H1 (cell line): ENCODE data around the gene TEAD1. TPM values are rescaled to one million over a fixed set of nuclear protein-coding genes. Genes with fewer than 3 reads are reported as not detected.

ENCODE experiments used
- CTCF ChIA-PET: fragments of 300-600 bp; sonication (Branson Sonifier 250); formaldehyde crosslinking; loops from one replicate; lab custom pipeline; 2021; ENCODE audit not compliant: partially characterized antibody; lab: Charles Lee
- POLR2A ChIA-PET: fragments of 300-600 bp; sonication (Branson Sonifier 250); formaldehyde crosslinking; loops from one replicate; lab custom pipeline; 2021; ENCODE audit warnings: inconsistent platforms; ENCODE audit not compliant: partially characterized antibody; lab: Charles Lee
- DNase-seq, 2 experiments: peaks; one replicate each; pipeline versions ENCODE4 v3.0.0 to v3.0.0-alpha.2; 2010 to 2022; ENCODE audit warnings: low spot score in 2 of 2, low read depth in 1 of 2, mixed read lengths in 1 of 2
- FAIRE-seq: peaks from 2 replicates; lab custom pipeline; 2011; peaks lifted over from hg19 to GRCh38; lab: Jason Lieb, UNC
- H2AFZ ChIP-seq: 2 replicates; pipeline ENCODE4 v1.8.1; 2012; ENCODE audit warnings: low read length, inconsistent platforms
- H2AK5ac ChIP-seq: 2 replicates; pipeline ENCODE4 v1.6.1; 2013; ENCODE audit warnings: low read depth, low read length
- H2BK120ac ChIP-seq: replicated peaks from 2 replicates; pipeline ENCODE3; 2013; ENCODE audit warnings: low read depth, low read length, inconsistent platforms
- H2BK12ac ChIP-seq: 2 replicates; pipeline ENCODE4 v1.6.1; 2013; ENCODE audit warnings: low read depth, low read length
- H2BK15ac ChIP-seq: 2 replicates; pipeline ENCODE4 v1.6.1; 2013; ENCODE audit warnings: low read length
- H2BK20ac ChIP-seq: 2 replicates; pipeline ENCODE4 v1.6.1; 2013; ENCODE audit warnings: low read length
- H2BK5ac ChIP-seq: 2 replicates; pipeline ENCODE4 v1.6.1; 2013; ENCODE audit warnings: low read depth, low read length
- H3K14ac ChIP-seq: 2 replicates; pipeline ENCODE4 v1.6.1; 2013; ENCODE audit warnings: inconsistent platforms; ENCODE audit not compliant: insufficient read length
- H3K18ac ChIP-seq: 2 replicates; pipeline ENCODE4 v1.6.1; 2013; ENCODE audit warnings: low read length; ENCODE audit errors: extremely low read depth
- H3K23ac ChIP-seq: 2 replicates; pipeline ENCODE4 v1.6.1; 2013; ENCODE audit warnings: inconsistent platforms; ENCODE audit not compliant: insufficient read length
- H3K23me2 ChIP-seq: 2 replicates; pipeline ENCODE4 v1.6.1; 2013; ENCODE audit warnings: low read depth, low read length
- H3K27ac ChIP-seq: 2 replicates; pipeline ENCODE4 v1.6.1; 2011; ENCODE audit warnings: low read depth, low read length, inconsistent platforms
- H3K27me3 ChIP-seq, 4 experiments: replicated peaks in 1 of 4; 1 replicate in 1 of 4; 2 replicates in 3 of 4; pipeline versions ENCODE4 v1.6.1 to v1.8.1; 2011 to 2013; ENCODE audit warnings: low read length in 3 of 4, mild to moderate bottlenecking in 3 of 4, inconsistent platforms in 2 of 4, mixed read lengths in 2 of 4, moderate library complexity in 1 of 4; ENCODE audit not compliant: control insufficient read depth in 3 of 4, insufficient read depth in 3 of 4; ENCODE audit errors: extremely low read depth in 1 of 4
- H3K36me3 ChIP-seq, 4 experiments: 2 replicates each; pipeline versions ENCODE4 v1.6.1 to v1.8.1; 2011 to 2013; ENCODE audit warnings: mild to moderate bottlenecking in 4 of 4, low read length in 3 of 4, moderate library complexity in 2 of 4, control low read depth in 1 of 4, inconsistent platforms in 1 of 4; ENCODE audit not compliant: insufficient read depth in 4 of 4, control insufficient read depth in 2 of 4
- H3K4ac ChIP-seq: replicated peaks from 2 replicates; pipeline ENCODE3; 2013; ENCODE audit warnings: low read length, low read depth, mixed read lengths, inconsistent platforms; ENCODE audit not compliant: insufficient read length
- H3K4me1 ChIP-seq, 4 experiments: replicated peaks in 1 of 4; 1 replicate in 1 of 4; 2 replicates in 3 of 4; pipeline versions ENCODE4 v1.6.1 to v1.8.1; 2011 to 2013; ENCODE audit warnings: low read length in 3 of 4, inconsistent platforms in 2 of 4, mixed read lengths in 1 of 4; ENCODE audit not compliant: insufficient read depth in 4 of 4, control insufficient read depth in 3 of 4
- H3K4me2 ChIP-seq, 2 experiments: 2 replicates each; pipeline versions ENCODE4 v1.6.1 to v1.8.1; 2011 to 2013; ENCODE audit warnings: low read depth in 2 of 2, low read length in 2 of 2, control low read depth in 1 of 2, inconsistent platforms in 1 of 2, mild to moderate bottlenecking in 1 of 2; ENCODE audit not compliant: insufficient read depth in 1 of 2
- H3K4me3 ChIP-seq, 4 experiments: fragments of 200-600, 300-600 bp in 1 of 4; sonication (generic), shearing (Covaris generic), sonication (Bioruptor Twin) in 1 of 4; 2 replicates each; pipeline versions ENCODE4 v1.5.1 to v1.8.1; 2011 to 2016; ENCODE audit warnings: low read length in 4 of 4, low read depth in 3 of 4, control low read depth in 2 of 4, inconsistent platforms in 2 of 4, mild to moderate bottlenecking in 2 of 4, mixed read lengths in 1 of 4, moderate library complexity in 1 of 4; ENCODE audit not compliant: insufficient read depth in 2 of 4; ENCODE audit errors: extremely low read depth in 1 of 4
- H3K56ac ChIP-seq: replicated peaks from 2 replicates; pipeline ENCODE3; 2013; ENCODE audit warnings: low read depth, mild to moderate bottlenecking, mixed read lengths, low read length, inconsistent platforms; ENCODE audit not compliant: insufficient read length
- H3K79me1 ChIP-seq: 2 replicates; pipeline ENCODE4 v1.6.1; 2013; ENCODE audit warnings: low read depth, low read length, control low read depth
- H3K79me2 ChIP-seq, 2 experiments: 2 replicates each; pipeline versions ENCODE4 v1.6.1 to v1.8.1; 2012 to 2013; ENCODE audit warnings: low read length in 2 of 2, mild to moderate bottlenecking in 2 of 2, inconsistent platforms in 1 of 2; ENCODE audit not compliant: insufficient read depth in 2 of 2, control insufficient read depth in 1 of 2
- H3K9ac ChIP-seq, 4 experiments: replicated peaks in 1 of 4; 1 replicate in 1 of 4; 2 replicates in 3 of 4; pipeline versions ENCODE4 v1.6.1 to v1.8.1; 2011 to 2013; ENCODE audit warnings: low read depth in 3 of 4, low read length in 3 of 4, control low read depth in 2 of 4, mild to moderate bottlenecking in 2 of 4, moderate library complexity in 2 of 4, inconsistent platforms in 1 of 4; ENCODE audit errors: extremely low read depth in 1 of 4
- H3K9me3 ChIP-seq, 2 experiments: 2 replicates each; pipeline versions ENCODE4 v1.6.1 to v1.8.1; 2012 to 2013; ENCODE audit warnings: mild to moderate bottlenecking in 2 of 2, moderate library complexity in 2 of 2, control low read depth in 1 of 2, inconsistent platforms in 1 of 2, low read depth in 1 of 2, low read length in 1 of 2, mixed read lengths in 1 of 2; ENCODE audit not compliant: insufficient read depth in 2 of 2
- H4K20me1 ChIP-seq, 2 experiments: replicated peaks in 1 of 2; 2 replicates each; pipeline versions ENCODE3 to v1.8.1; 2011 to 2013; ENCODE audit warnings: inconsistent platforms in 2 of 2, low read length in 2 of 2, mild to moderate bottlenecking in 1 of 2; ENCODE audit not compliant: insufficient read depth in 2 of 2, control insufficient read depth in 1 of 2
- H4K5ac ChIP-seq: 2 replicates; pipeline ENCODE4 v1.6.1; 2013; ENCODE audit warnings: low read length, low read depth, mixed read lengths, inconsistent platforms; ENCODE audit not compliant: insufficient read length
- H4K8ac ChIP-seq: 2 replicates; pipeline ENCODE4 v1.8.0; 2013; ENCODE audit warnings: mild to moderate bottlenecking, moderate library complexity, low read length, inconsistent platforms; ENCODE audit not compliant: insufficient read depth; ENCODE audit errors: extremely low read depth
- H4K91ac ChIP-seq: replicated peaks from 2 replicates; pipeline ENCODE3; 2013; ENCODE audit warnings: low read length, mixed read lengths, inconsistent platforms; ENCODE audit not compliant: insufficient read length
- CBX8 ChIP-seq: fragments of 300-800, 300-1000 bp; sonication (generic); IDR thresholded peaks from 2 replicates; pipeline ENCODE4 v1.7.1; 2016; ENCODE audit warnings: low read depth, low read length, borderline replicate concordance
- WGBS, 2 experiments: shearing (Covaris generic) in 1 of 2; methylation state at CpG; one replicate each; pipeline versions ENCODE4 v1.1.6 to v1.1.7; 2013 to 2015; ENCODE audit warnings: low lambda C conversion rate in 2 of 2, mixed read lengths in 2 of 2, inconsistent platforms in 1 of 2, low coverage in 1 of 2, missing lambda C conversion rate in 1 of 2; ENCODE audit not compliant: insufficient replicate concordance in 2 of 2, insufficient coverage in 1 of 2, insufficient read length in 1 of 2; ENCODE audit errors: extremely low coverage in 1 of 2, missing lambda C conversion rate in 1 of 2; 5-methylcytosine and 5-hydroxymethylcytosine counted together
- polyA plus RNA-seq, 7 experiments: library from polyadenylated mRNA; depleted of rRNA in 3 of 7; stranded (reverse) in 5 of 7; unstranded in 2 of 7; fragments of >200 nt in 5 of 7; fragments of 200-250 nt in 2 of 7; gene quantifications; 1 replicate in 5 of 7; 2 replicates in 1 of 7; 4 replicates in 1 of 7; pipeline versions ENCODE4 v1.2.1 to v1.2.3, GENCODE V29; 2011 to 2013; ENCODE audit warnings: missing spikeins in 2 of 7, mixed read lengths in 2 of 7
- total RNA-seq: library from RNA; stranded (reverse); fragmentation: NEBNext Ultra II Directional; extraction: Animal tissue kit (Norgen Biotek cat#: 25700); gene quantifications from 2 replicates; pipeline ENCODE4 v1.2.1, GENCODE V29; 2021

Gene TEAD1
- total and polyA plus RNA-seq, 2 of the 8 experiments (the other 6 are each of a cell fraction or from before 2014, with no cell fraction given): 15.6 to 67.4 TPM

GRCh38 chr11:12743834-12744449 lies 69.7 kb downstream of the TEAD1 start:
- no peak overlapping the region for H4K91ac ChIP-seq
- no peak overlapping the region for H2BK12ac ChIP-seq
- peaks cover 5 to 14% (median 13%) of the 10 kb centered on the region in 4 experiments for H3K4me1 ChIP-seq
- H3K56ac ChIP-seq: no peak overlapping the region
- no peak for TF ChIP-seq CBX8
- no peak overlapping the region for H3K9ac ChIP-seq
- H4K8ac ChIP-seq: no peak overlapping the region
- no peaks in the 10 kb centered on the region for H3K9me3 ChIP-seq
- H4K20me1 ChIP-seq: peaks cover 6 to 14% of the 10 kb centered on the region in 2 experiments
- H4K5ac ChIP-seq: no peak overlapping the region
- H3K4ac ChIP-seq: no peak overlapping the region
- H3K79me1 ChIP-seq: 0 out of 2 replicates have a peak, but pooled peaks cover 4% of the 10 kb centered on the region
- no peaks in the 10 kb centered on the region for H3K36me3 ChIP-seq
- no peak overlapping the region for H2BK120ac ChIP-seq
- H3K18ac ChIP-seq: no peak overlapping the region
- no peaks in the 10 kb centered on the region for H3K27me3 ChIP-seq
- no peak overlapping the region for H3K23ac ChIP-seq
- FAIRE-seq (no peak), DNase-seq (no peak)
- H3K4me2 ChIP-seq: no peak overlapping the region
- CTCF ChIA-PET: interaction anchor here (1.1 to 2.3 kb wide), 3 partner anchors 8 to 12 kb away, joined by 4 to 9 read pairs (median 5); no protein-coding TSS in a partner anchor
- WGBS, 2 experiments: 95% methylated on average over 8 of the region's 8 CpGs; no CpG with 5 or more reads in 1 of the 2 experiments
- no peak overlapping the region for H3K27ac ChIP-seq
- no peak overlapping the region for H2BK15ac ChIP-seq
- POLR2A ChIA-PET: no interaction called here
- no peaks in the 10 kb centered on the region for H3K23me2 ChIP-seq
- no peak overlapping the region for H2AK5ac ChIP-seq
- H3K4me3 ChIP-seq: no peak overlapping the region
- H2BK5ac ChIP-seq: no peak overlapping the region
- H2AFZ ChIP-seq: no peak overlapping the region
- no peak overlapping the region for H3K14ac ChIP-seq
- H2BK20ac ChIP-seq: no peak overlapping the region
- H3K79me2 ChIP-seq: peaks cover 0 to 88% of the 10 kb centered on the region in 2 experiments; a peak in 2 of 4 replicates
